HepG2 (cell line): ENCODE results near the gene ZNRF3. TPM values are rescaled to one million over a fixed set of nuclear protein-coding genes. Genes with fewer than 3 reads are reported as not detected.

Experiments
- ATAC-seq: fragments of 200-7000 bp; cut with Tn5 transposase; 3 replicates; pipeline ENCODE4 v1.9.1; 2020; ENCODE audit warnings: mild to moderate bottlenecking, moderate library complexity
- BruUV-seq: library from RNA; stranded (reverse); fragments of 400-500 nt; replicated peaks from 2 replicates; lab custom pipeline; 2021; lab: Mats Ljungman, UMichigan
- CTCF ChIA-PET: fragments of 300-600 bp; formaldehyde crosslinking; extraction: SDS; loops from one replicate; lab custom pipeline; 2021; ENCODE audit warnings: low total read pairs, inconsistent platforms, low intra/inter-chr PET ratio; lab: Yijun Ruan, JAX
- POLR2A ChIA-PET: fragments of 350-600 bp; sonication (Branson Sonifier 250); formaldehyde crosslinking; loops from one replicate; lab custom pipeline; 2020; ENCODE audit warnings: antibody characterized with exemption, inconsistent platforms; lab: Yijun Ruan, JAX
- DNase-seq: peaks from one replicate; pipeline ENCODE4 v3.0.0-alpha.2; 2015; ENCODE audit warnings: low spot score
- FAIRE-seq: peaks from 3 replicates; lab custom pipeline; 2011; peaks lifted over from hg19 to GRCh38; lab: Jason Lieb, UNC
- H2AFZ ChIP-seq: one replicate; pipeline ENCODE4 v1.6.1; 2011; ENCODE audit warnings: low read length, inconsistent platforms
- H3K27ac ChIP-seq: fragments of 300-600 bp; 3 replicates; pipeline ENCODE4 v1.8.0; 2011; ENCODE audit warnings: mixed run types, mild to moderate bottlenecking, mixed read lengths, low read length, inconsistent platforms; ENCODE audit not compliant: insufficient read depth; ENCODE audit errors: extremely low read length
- H3K27me3 ChIP-seq, 2 experiments: fragments of 200-600 bp in 1 of 2; 2 replicates in 1 of 2; 3 replicates in 1 of 2; pipeline versions ENCODE4 v1.6.0 to v1.8.0; 2011; ENCODE audit warnings: low read length in 2 of 2, mild to moderate bottlenecking in 2 of 2, moderate library complexity in 2 of 2, inconsistent platforms in 1 of 2; ENCODE audit not compliant: insufficient read depth in 2 of 2, control insufficient read depth in 1 of 2
- H3K36me3 ChIP-seq, 2 experiments: fragments of 200-600 bp in 1 of 2; replicated peaks in 1 of 2; 2 replicates in 1 of 2; 3 replicates in 1 of 2; pipeline versions ENCODE4 v1.5.1 to v1.8.0; 2011; ENCODE audit warnings: low read length in 2 of 2, inconsistent platforms in 1 of 2; ENCODE audit not compliant: insufficient read depth in 2 of 2, control insufficient read depth in 1 of 2
- H3K4me1 ChIP-seq: 2 replicates; pipeline ENCODE4 v1.5.1; 2012; ENCODE audit warnings: low read length, inconsistent platforms; ENCODE audit not compliant: insufficient read depth
- H3K4me2 ChIP-seq: 2 replicates; pipeline ENCODE4 v1.6.0; 2011; ENCODE audit warnings: low read depth, low read length, inconsistent platforms
- H3K4me3 ChIP-seq, 3 experiments: fragments of 200-600 bp in 1 of 3; sonication (generic), shearing (Covaris generic) in 1 of 3; replicated peaks in 1 of 3; 2 replicates each; pipeline ENCODE4 v1.5.1; 2011 to 2016; ENCODE audit warnings: low read length in 3 of 3, inconsistent platforms in 2 of 3, low read depth in 2 of 3, mild to moderate bottlenecking in 2 of 3, control low read depth in 1 of 3, mixed read lengths in 1 of 3; ENCODE audit not compliant: insufficient read depth in 1 of 3
- H3K79me2 ChIP-seq: one replicate; pipeline ENCODE4 v1.6.1; 2011; ENCODE audit warnings: low read length, inconsistent platforms; ENCODE audit not compliant: insufficient read depth
- H3K9ac ChIP-seq: 2 replicates; pipeline ENCODE4 v1.6.0; 2011; ENCODE audit warnings: mild to moderate bottlenecking, low read depth, low read length, inconsistent platforms; ENCODE audit not compliant: insufficient read depth
- H3K9me3 ChIP-seq: 2 replicates; pipeline ENCODE4 v1.5.1; 2012; ENCODE audit warnings: mild to moderate bottlenecking, low read length
- H4K20me1 ChIP-seq: 2 replicates; pipeline ENCODE4 v1.6.0; 2011; ENCODE audit warnings: inconsistent platforms, mild to moderate bottlenecking, low read length, moderate library complexity; ENCODE audit not compliant: insufficient read depth
- AGO2 ChIP-seq: fragments of 200-400 bp; formaldehyde crosslinking; optimal IDR thresholded peaks from 2 replicates; pipeline ENCODE3; 2017; ENCODE audit warnings: mild to moderate bottlenecking, low read depth, low read length, moderate library complexity
- CENPT ChIP-seq: sonication (generic); formaldehyde crosslinking; IDR thresholded peaks from 2 replicates; pipeline ENCODE4 v1.8.0; 2022; ENCODE audit warnings: low read depth, mild to moderate bottlenecking, moderate library complexity, missing genetic modification reagents
- ZC3H13 ChIP-seq: sonication (generic); formaldehyde crosslinking; IDR thresholded peaks from 2 replicates; pipeline ENCODE4 v1.8.1; 2023; ENCODE audit warnings: mild to moderate bottlenecking, missing genetic modification reagents, moderate library complexity
- ZKSCAN8 ChIP-seq: IDR thresholded peaks from 2 replicates; pipeline ENCODE4 v1.6.1; 2016; ENCODE audit warnings: borderline replicate concordance, missing genetic modification reagents, missing compliant biosample characterization
- ZMYM3 ChIP-seq: sonication (generic); formaldehyde crosslinking; IDR thresholded peaks from 2 replicates; pipeline ENCODE4 v1.5.1; 2020; ENCODE audit warnings: mild to moderate bottlenecking, missing genetic modification reagents
- ZNF251 ChIP-seq: sonication (generic); formaldehyde crosslinking; IDR thresholded peaks from 2 replicates; pipeline ENCODE4 v1.9.0; 2021; ENCODE audit warnings: mild to moderate bottlenecking, missing genetic modification reagents
- ZNF431 ChIP-seq: sonication (generic); formaldehyde crosslinking; IDR thresholded peaks from 2 replicates; pipeline ENCODE4 v1.9.0; 2022; ENCODE audit warnings: missing genetic modification reagents, low read depth, mild to moderate bottlenecking, borderline replicate concordance
- ZNF577 ChIP-seq: sonication (generic); formaldehyde crosslinking; IDR thresholded peaks from 2 replicates; pipeline ENCODE4 v1.4.0; 2020; ENCODE audit warnings: mild to moderate bottlenecking, low read depth, missing genetic modification reagents, borderline replicate concordance
- ZNF629 ChIP-seq: sonication (generic); formaldehyde crosslinking; conservative IDR thresholded peaks from 2 replicates; pipeline ENCODE4 v1.5.0; 2020; ENCODE audit warnings: missing genetic modification reagents
- WGBS: methylation state at CpG from one replicate; pipeline ENCODE4 v1.1.6; 2017; ENCODE audit warnings: low lambda C conversion rate; 5-methylcytosine and 5-hydroxymethylcytosine counted together
- in situ Hi-C: cut with HindIII; loops from 2 replicates; pipeline ENCODE4 v1.10.0; 2017; ENCODE audit warnings: low pct_unique_long_range_greater_than_20kb; ENCODE audit not compliant: extremely low pct_ligation_motif_present
- intact Hi-C: fragments of 100-400 bp; cut with micrococcal nuclease; formaldehyde crosslinking; loops from one replicate; pipeline ENCODE4 v1.10.0; 2022; ENCODE audit not compliant: unreplicated experiment
- polyA plus RNA-seq, 8 experiments: library from polyadenylated mRNA; depleted of rRNA in 3 of 8; stranded (reverse) in 7 of 8; unstranded in 1 of 8; fragments of >200 nt; fragmentation: Illumina TruSeq in 4 of 8; extraction: Trizol in 4 of 8; gene quantifications; 2 replicates each; pipeline versions ENCODE4 v1.2.1 to v1.2.3, GENCODE V29; 2011 to 2016; ENCODE audit warnings: low read depth in 4 of 8, missing spikeins in 1 of 8, mixed read lengths in 1 of 8; ENCODE audit not compliant: insufficient read depth in 1 of 8
- total RNA-seq, 5 experiments: library from RNA; depleted of rRNA; stranded (reverse); fragments of >200 nt; fragmentation: Illumina TruSeq; extraction: Trizol; gene quantifications; 2 replicates each; pipeline ENCODE4 v1.2.3, GENCODE V29; 2016; ENCODE audit warnings: low read depth in 1 of 5
- TF ChIP-seq, protein P1 (sequence below): sonication (generic); formaldehyde crosslinking; IDR thresholded peaks from 2 replicates; pipeline ENCODE4 v1.4.0; 2020; ENCODE audit warnings: mild to moderate bottlenecking, missing genetic modification reagents
- TF ChIP-seq, protein P2 (sequence below): sonication (generic); formaldehyde crosslinking; IDR thresholded peaks from 2 replicates; pipeline ENCODE4 v1.5.1; 2020; ENCODE audit warnings: mild to moderate bottlenecking, moderate library complexity, missing genetic modification reagents

ZNRF3 gene
- total and polyA plus RNA-seq, 2 of the 13 experiments (the other 11 are each of a cell fraction or from before 2014, with no cell fraction given), result 20.3 to 36.7 TPM

DNA sequence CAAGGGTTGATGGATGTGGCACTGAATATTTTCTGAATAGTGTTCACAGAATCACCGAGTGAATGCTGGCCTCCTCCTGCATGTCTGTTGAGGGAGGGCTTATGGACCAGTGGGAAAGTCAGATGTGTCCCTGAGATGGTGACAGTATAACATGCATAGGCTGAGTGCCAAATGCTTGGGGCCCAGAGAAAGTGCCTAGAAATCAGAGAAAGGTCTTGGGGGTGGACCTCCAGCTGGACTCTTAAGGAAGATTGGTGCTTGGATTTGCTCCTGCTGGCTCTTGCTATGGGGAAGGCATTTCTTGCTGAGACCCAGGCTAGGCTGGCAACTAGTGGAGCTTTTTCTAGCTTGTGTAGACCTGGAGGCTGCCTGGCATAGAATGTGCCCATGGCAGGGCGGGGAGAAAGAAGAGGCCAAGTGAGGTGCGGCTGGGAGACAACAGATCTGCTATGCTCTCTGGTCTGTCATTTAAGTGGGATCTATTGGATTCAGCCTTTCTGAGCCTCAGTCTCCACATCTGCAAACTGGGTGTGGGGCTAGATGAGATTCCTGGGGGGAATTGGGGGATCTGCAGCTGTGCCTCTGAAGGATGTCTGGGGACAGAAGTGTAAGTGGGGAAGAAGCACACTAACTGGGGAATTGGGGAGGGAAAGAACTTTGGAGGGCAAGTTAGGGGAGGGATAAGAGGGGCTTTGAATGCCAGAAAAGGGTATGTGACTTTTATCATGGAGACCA lies 27.4 kb downstream of the ZNRF3 start:
- peak overlapping the region in 1 of 3 experiments; percentile 15; a peak in 1 of 6 replicates for H3K4me3 ChIP-seq
- H3K79me2 ChIP-seq, result peaks cover 94% of the 10 kb centered on the region
- no TSS peak for BruUV-seq
- peaks cover 5 to 28% of the 10 kb centered on the region in 2 experiments for H3K36me3 ChIP-seq
- H3K4me2 ChIP-seq, result peak overlapping the region; percentile 41
- FAIRE-seq, result no peak
- intact Hi-C loops (no loop called here), in situ Hi-C loops (no loop called here)
- peaks cover 100% of the 10 kb centered on the region for H3K4me1 ChIP-seq
- no peaks in the 10 kb centered on the region for H3K9me3 ChIP-seq
- ChIA-PET POLR2A (interaction anchor here (1.6 kb wide), 1 partner anchor 46 kb away, joined by 3 read pairs; no protein-coding TSS in a partner anchor), CTCF (no interaction called here)
- peaks cover 35% of the 10 kb centered on the region for H4K20me1 ChIP-seq
- no peak for ATAC-seq
- no peaks in the 10 kb centered on the region for H3K27me3 ChIP-seq
- H3K9ac ChIP-seq, result peak overlapping the region; percentile 26; the same call in 1 of the 2 replicates
- no peak for TF ChIP-seq ZKSCAN8 (CRISPR knock-in tag)
- TF ChIP-seq AGO2, result peak; percentile 30
- peak; percentile 91 for TF ChIP-seq ZNF629
- TF ChIP-seq ZC3H13 (CRISPR knock-in tag), result no peak
- no peak for TF ChIP-seq CENPT (CRISPR knock-in tag)
- no peak for TF ChIP-seq ZNF577 (CRISPR knock-in tag)
- TF ChIP-seq, protein P1, sequence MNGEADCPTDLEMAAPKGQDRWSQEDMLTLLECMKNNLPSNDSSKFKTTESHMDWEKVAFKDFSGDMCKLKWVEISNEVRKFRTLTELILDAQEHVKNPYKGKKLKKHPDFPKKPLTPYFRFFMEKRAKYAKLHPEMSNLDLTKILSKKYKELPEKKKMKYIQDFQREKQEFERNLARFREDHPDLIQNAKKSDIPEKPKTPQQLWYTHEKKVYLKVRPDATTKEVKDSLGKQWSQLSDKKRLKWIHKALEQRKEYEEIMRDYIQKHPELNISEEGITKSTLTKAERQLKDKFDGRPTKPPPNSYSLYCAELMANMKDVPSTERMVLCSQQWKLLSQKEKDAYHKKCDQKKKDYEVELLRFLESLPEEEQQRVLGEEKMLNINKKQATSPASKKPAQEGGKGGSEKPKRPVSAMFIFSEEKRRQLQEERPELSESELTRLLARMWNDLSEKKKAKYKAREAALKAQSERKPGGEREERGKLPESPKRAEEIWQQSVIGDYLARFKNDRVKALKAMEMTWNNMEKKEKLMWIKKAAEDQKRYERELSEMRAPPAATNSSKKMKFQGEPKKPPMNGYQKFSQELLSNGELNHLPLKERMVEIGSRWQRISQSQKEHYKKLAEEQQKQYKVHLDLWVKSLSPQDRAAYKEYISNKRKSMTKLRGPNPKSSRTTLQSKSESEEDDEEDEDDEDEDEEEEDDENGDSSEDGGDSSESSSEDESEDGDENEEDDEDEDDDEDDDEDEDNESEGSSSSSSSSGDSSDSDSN (CRISPR knock-in tag), result peak; percentile 36; the same call in 1 of the 2 replicates
- TF ChIP-seq, protein P2, sequence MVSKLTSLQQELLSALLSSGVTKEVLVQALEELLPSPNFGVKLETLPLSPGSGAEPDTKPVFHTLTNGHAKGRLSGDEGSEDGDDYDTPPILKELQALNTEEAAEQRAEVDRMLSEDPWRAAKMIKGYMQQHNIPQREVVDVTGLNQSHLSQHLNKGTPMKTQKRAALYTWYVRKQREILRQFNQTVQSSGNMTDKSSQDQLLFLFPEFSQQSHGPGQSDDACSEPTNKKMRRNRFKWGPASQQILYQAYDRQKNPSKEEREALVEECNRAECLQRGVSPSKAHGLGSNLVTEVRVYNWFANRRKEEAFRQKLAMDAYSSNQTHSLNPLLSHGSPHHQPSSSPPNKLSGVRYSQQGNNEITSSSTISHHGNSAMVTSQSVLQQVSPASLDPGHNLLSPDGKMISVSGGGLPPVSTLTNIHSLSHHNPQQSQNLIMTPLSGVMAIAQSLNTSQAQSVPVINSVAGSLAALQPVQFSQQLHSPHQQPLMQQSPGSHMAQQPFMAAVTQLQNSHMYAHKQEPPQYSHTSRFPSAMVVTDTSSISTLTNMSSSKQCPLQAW (CRISPR knock-in tag), result 0 out of 2 replicates have a peak, but pooled peaks have one; percentile 23
- TF ChIP-seq ZNF251 (CRISPR knock-in tag), result no peak
- TF ChIP-seq ZMYM3 (CRISPR knock-in tag), result peak; percentile 86
- no peak for TF ChIP-seq ZNF431 (CRISPR knock-in tag)
- H3K27ac ChIP-seq, result peak overlapping the region; percentile 71
- no peak for DNase-seq
- H2AFZ ChIP-seq, result no peak overlapping the region
- WGBS, result 83% methylated on average over 3 of the region's 3 CpGs
